SH-SY5Y (cell line): ENCODE data around the gene ZP1.

ENCODE experiments used
- GATA2 ChIP-seq: IDR thresholded peaks from 2 replicates; pipeline ENCODE4 v1.6.1; 2011; ENCODE audit warnings: mild to moderate bottlenecking, low read depth, low read length
- GATA3 ChIP-seq: IDR thresholded peaks from 2 replicates; pipeline ENCODE4 v1.6.1; 2011; ENCODE audit warnings: low read depth, mild to moderate bottlenecking, low read length, moderate library complexity

DNA sequence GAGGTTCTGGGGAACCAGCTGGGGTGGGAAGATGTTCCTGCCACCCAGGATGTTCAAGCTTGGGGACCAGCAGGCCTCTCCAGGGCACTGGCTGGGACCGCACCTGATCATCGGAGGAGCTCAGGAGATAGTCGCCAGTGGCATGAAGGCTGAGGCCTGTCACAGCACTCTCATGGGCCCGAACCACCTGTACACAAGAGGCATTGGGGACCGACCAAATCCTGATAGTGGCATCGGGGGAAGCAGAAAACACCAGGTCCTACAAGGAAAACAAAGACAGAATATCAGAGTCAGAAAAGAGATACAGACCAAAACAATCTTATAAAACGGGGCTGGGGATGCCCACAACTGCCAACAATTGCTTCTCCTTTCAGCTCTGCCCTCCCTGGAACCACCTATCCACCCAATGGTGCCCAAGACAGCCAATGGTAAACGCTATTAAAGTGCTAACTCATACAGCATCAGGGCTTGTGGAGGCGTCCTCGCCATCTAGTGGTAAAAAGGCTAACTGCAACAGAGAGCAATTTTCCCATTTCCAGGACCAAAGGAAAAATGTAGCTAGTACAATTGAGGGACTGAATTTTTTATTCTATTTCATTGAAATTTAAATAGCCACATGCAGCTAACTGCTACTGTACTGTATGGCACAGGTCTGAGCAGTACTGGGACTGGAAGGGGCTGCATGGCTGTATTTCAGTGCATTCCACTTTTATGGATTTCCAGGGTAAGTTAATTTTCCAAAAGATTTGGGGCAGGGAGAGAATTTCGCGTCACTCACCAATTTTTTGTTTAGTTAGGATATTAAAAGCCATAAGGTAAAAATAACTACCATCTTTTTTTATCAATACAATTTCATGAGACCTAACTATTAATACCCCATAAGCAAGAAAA lies 31.9 kb downstream of the ZP1 start:
- TF ChIP-seq GATA3, result no peak
- TF ChIP-seq GATA2, result no peak
